ENCODE measurements around the gene DIO3. TPM values are rescaled to one million over a fixed set of nuclear protein-coding genes. Genes with fewer than 3 reads are reported as not detected.

Gene DIO3
- total RNA-seq, 2 experiments from 2014 or later = not detected

DNA sequence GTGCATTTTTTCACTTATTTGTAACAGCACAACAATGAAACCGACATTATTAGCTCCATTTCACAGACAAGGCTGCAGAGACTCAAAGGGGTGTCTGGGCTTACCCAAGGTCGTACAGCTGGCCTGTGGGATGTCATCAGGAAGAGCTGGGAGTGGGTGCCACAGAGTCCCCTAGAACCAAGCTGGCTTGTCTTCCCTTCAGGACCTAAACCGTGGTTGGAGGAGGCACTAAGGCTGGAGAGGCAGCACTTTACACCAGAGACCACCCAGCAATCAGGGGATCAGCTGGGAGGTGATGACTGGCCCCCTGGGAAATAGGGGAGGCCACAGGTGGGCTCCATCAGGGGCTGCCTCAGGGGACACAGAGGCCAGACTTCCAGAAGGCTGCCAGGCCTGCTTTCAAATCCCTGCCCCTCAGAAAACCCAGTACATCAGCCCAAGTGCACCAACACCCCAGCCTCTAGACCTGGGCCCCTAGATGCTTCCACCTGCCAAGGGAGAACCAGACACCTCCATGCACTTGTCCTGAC lies 28.3 kb downstream of the DIO3 start:
- H3K36me3 Mint-ChIP-seq (ENCODE audit: low read depth) = no peaks in the 10 kb centered on the region
- Histone ChIP-seq H3K27me3 (ENCODE audit: control insufficient read depth in 1 of 2, insufficient read depth in 2 of 2, low read length in 2 of 2) (no peaks in the 10 kb centered on the region), H3K4me3 (ENCODE audit: low read length) (no peak overlapping the region), H3K27ac (ENCODE audit: low read depth in 1 of 2, low read length in 2 of 2) (no peak overlapping the region), H3K9me3 (ENCODE audit: control insufficient read depth in 1 of 2, insufficient read depth in 1 of 2, low read length in 2 of 2) (peaks cover 0 to 5% of the 10 kb centered on the region in 2 experiments), H3K36me3 (ENCODE audit: insufficient read depth, low read length) (no peaks in the 10 kb centered on the region), H3K4me1 (ENCODE audit: insufficient read depth, low read length) (no peaks in the 10 kb centered on the region)
- no peak overlapping the region for H3K4me3 Mint-ChIP-seq
- peaks cover 20% of the 10 kb centered on the region for H3K4me1 Mint-ChIP-seq (ENCODE audit: low read depth)
- H3K27me3 Mint-ChIP-seq = no peaks in the 10 kb centered on the region
- DNase-seq (no peak), ATAC-seq (ENCODE audit: poor library complexity) (no peak)
- H3K27ac Mint-ChIP-seq = no peak overlapping the region
- peaks cover 3% of the 10 kb centered on the region for H3K9me3 Mint-ChIP-seq
- intact Hi-C loops (cut with DNase I, micrococcal nuclease) = no loop called here
- TF ChIP-seq, protein P1, sequence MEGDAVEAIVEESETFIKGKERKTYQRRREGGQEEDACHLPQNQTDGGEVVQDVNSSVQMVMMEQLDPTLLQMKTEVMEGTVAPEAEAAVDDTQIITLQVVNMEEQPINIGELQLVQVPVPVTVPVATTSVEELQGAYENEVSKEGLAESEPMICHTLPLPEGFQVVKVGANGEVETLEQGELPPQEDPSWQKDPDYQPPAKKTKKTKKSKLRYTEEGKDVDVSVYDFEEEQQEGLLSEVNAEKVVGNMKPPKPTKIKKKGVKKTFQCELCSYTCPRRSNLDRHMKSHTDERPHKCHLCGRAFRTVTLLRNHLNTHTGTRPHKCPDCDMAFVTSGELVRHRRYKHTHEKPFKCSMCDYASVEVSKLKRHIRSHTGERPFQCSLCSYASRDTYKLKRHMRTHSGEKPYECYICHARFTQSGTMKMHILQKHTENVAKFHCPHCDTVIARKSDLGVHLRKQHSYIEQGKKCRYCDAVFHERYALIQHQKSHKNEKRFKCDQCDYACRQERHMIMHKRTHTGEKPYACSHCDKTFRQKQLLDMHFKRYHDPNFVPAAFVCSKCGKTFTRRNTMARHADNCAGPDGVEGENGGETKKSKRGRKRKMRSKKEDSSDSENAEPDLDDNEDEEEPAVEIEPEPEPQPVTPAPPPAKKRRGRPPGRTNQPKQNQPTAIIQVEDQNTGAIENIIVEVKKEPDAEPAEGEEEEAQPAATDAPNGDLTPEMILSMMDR (IDR thresholded peaks at IDR 0.05) = no peak
- ChIA-PET CTCF (no interaction called here), POLR2A (interaction anchor here (0.6 kb wide), 1 partner anchor 1339 kb away, joined by 3 read pairs; no protein-coding TSS in a partner anchor)

DNA sequence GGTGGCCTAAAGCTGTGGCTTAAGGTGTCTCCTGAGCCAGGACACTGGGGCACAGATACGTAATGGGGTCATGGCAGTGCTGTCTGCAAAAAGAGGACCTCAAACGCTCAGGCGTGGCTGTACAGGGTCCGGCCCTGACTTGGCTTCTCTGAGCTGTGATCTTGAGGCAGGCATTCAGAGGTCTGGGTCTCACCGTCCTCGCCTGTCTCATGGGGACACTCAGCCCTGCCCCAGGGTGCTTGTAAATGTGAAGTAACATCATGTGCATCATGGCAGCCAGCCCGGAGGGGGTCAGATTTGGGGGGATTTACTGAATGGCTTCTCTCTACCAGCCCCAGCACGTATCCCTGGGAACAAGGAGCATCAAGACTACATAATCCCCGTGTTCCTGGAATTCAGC lies 28.8 kb downstream of the DIO3 start:
- Histone ChIP-seq H3K36me3 (ENCODE audit: insufficient read depth, low read length) (no peaks in the 10 kb centered on the region), H3K27ac (ENCODE audit: low read depth in 1 of 2, low read length in 2 of 2) (no peak overlapping the region), H3K4me3 (ENCODE audit: low read length) (no peak overlapping the region), H3K27me3 (ENCODE audit: control insufficient read depth in 1 of 2, insufficient read depth in 2 of 2, low read length in 2 of 2) (no peaks in the 10 kb centered on the region), H3K9me3 (ENCODE audit: control insufficient read depth in 1 of 2, insufficient read depth in 1 of 2, low read length in 2 of 2) (peaks cover 0 to 5% of the 10 kb centered on the region in 2 experiments), H3K4me1 (ENCODE audit: insufficient read depth, low read length) (no peaks in the 10 kb centered on the region)
- intact Hi-C loops (cut with DNase I, micrococcal nuclease) = no loop called here
- ChIA-PET POLR2A (no interaction called here), CTCF (no interaction called here)
- Mint-ChIP-seq H3K36me3 (ENCODE audit: low read depth) (no peaks in the 10 kb centered on the region), H3K4me3 (no peak overlapping the region), H3K27ac (no peak overlapping the region), H3K9me3 (peaks cover 6% of the 10 kb centered on the region), H3K4me1 (ENCODE audit: low read depth) (peaks cover 25% of the 10 kb centered on the region), H3K27me3 (no peaks in the 10 kb centered on the region)
- peak in 1 of 14 experiments; percentile 20 for DNase-seq
- ATAC-seq (ENCODE audit: poor library complexity) = no peak
- TF ChIP-seq, protein P1 (IDR thresholded peaks at IDR 0.05) = no peak

DNA sequence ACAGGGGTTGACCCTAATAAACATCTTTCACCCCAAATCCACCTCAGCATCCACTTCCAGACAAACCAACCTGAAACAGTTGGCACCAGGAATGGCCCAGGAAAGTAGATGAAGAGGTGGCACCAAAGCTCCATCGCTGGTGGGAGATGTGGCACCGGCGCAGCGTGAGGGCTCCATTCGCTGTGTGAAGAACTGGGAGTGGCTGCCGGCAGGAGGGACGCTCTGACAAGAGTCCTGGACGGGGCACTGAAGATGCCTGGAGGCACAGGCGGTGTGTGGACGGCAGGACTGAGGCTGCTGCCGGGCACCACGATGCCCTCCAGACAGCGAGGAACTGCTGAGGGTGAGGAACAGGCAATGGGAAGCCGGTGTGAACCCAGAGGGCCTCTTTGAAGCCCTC lies 29.3 kb downstream of the DIO3 start:
- intact Hi-C loops (cut with DNase I, micrococcal nuclease) = no loop called here
- no peak for ATAC-seq (ENCODE audit: poor library complexity)
- Mint-ChIP-seq H3K4me3 (no peak overlapping the region), H3K4me1 (ENCODE audit: low read depth) (peaks cover 30% of the 10 kb centered on the region), H3K9me3 (peaks cover 7% of the 10 kb centered on the region), H3K27ac (no peak overlapping the region), H3K27me3 (no peaks in the 10 kb centered on the region), H3K36me3 (ENCODE audit: low read depth) (no peaks in the 10 kb centered on the region)
- Histone ChIP-seq H3K4me1 (ENCODE audit: insufficient read depth, low read length) (peaks cover 3% of the 10 kb centered on the region), H3K27me3 (ENCODE audit: control insufficient read depth in 1 of 2, insufficient read depth in 2 of 2, low read length in 2 of 2) (no peaks in the 10 kb centered on the region), H3K9me3 (ENCODE audit: control insufficient read depth in 1 of 2, insufficient read depth in 1 of 2, low read length in 2 of 2) (peaks cover 0 to 9% of the 10 kb centered on the region in 2 experiments), H3K4me3 (ENCODE audit: low read length) (no peak overlapping the region), H3K27ac (ENCODE audit: low read depth in 1 of 2, low read length in 2 of 2) (no peak overlapping the region), H3K36me3 (ENCODE audit: insufficient read depth, low read length) (no peaks in the 10 kb centered on the region)
- ChIA-PET POLR2A (no interaction called here), CTCF (no interaction called here)
- peak in 1 of 14 experiments; percentile 22 for DNase-seq
- TF ChIP-seq, protein P1 (IDR thresholded peaks at IDR 0.05) = no peak

Measured in CD4-positive, alpha-beta T cell (primary cell).